ENCODE data around the gene GPATCH1. TPM values are rescaled to one million over a fixed set of nuclear protein-coding genes. Genes with fewer than 3 reads are reported as not detected.
"Not testable (repeated sequence)": the region's sequence is repeated elsewhere in the genome, so short reads cannot be mapped to it uniquely, and the experiment has no call there.

The GPATCH1 gene
- total RNA-seq, 1 donor from 2014 or later, result 13.3 TPM

DNA sequence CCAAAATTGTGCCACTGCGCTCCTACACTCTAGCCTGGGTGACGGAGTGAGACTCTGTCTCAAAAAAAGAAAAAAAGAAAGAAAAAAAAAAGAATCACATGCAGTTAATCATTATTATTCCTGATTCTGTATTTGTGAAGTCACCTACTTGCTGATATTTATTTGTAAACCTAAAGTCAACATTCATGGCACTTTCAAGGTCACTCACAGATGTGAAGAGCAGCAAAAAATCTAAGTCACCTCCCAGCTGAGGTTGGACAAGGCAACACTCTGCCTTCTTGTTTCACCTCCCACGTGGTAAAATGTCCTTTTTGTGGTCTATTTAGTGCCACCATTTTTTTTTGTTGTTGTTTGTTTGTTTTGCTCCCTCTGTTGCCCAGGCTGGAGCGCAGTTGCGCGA, 77.4 kb downstream of the GPATCH1 start:
- no peak for DNase-seq (ENCODE audit: low read depth)
- no peak overlapping the region for H3K4me3 ChIP-seq (ENCODE audit: low read depth, low read length)
- TF ChIP-seq, protein P1, sequence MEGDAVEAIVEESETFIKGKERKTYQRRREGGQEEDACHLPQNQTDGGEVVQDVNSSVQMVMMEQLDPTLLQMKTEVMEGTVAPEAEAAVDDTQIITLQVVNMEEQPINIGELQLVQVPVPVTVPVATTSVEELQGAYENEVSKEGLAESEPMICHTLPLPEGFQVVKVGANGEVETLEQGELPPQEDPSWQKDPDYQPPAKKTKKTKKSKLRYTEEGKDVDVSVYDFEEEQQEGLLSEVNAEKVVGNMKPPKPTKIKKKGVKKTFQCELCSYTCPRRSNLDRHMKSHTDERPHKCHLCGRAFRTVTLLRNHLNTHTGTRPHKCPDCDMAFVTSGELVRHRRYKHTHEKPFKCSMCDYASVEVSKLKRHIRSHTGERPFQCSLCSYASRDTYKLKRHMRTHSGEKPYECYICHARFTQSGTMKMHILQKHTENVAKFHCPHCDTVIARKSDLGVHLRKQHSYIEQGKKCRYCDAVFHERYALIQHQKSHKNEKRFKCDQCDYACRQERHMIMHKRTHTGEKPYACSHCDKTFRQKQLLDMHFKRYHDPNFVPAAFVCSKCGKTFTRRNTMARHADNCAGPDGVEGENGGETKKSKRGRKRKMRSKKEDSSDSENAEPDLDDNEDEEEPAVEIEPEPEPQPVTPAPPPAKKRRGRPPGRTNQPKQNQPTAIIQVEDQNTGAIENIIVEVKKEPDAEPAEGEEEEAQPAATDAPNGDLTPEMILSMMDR (conservative IDR thresholded peaks at IDR 0.05; ENCODE audit: low read depth, low read length), result no peak

GRCh38 chr19:33159149-33159548, 78.2 kb downstream of the GPATCH1 start:
- TF ChIP-seq, protein P1 (conservative IDR thresholded peaks at IDR 0.05; ENCODE audit: low read depth, low read length), result no peak
- H3K4me3 ChIP-seq (ENCODE audit: low read depth, low read length), result no peak overlapping the region
- DNase-seq (ENCODE audit: low read depth), result no peak

- H3K4me3 ChIP-seq (ENCODE audit: low read depth, low read length), result no peak overlapping the region
- TF ChIP-seq, protein P1 (conservative IDR thresholded peaks at IDR 0.05; ENCODE audit: low read depth, low read length), result no peak
- DNase-seq (ENCODE audit: low read depth), result no peak
These were observed 78.9 kb downstream of the GPATCH1 start for GRCh38 chr19:33159893-33160292.

GRCh38 chr19:33161201-33161600, 80.2 kb downstream of the GPATCH1 start:
- no peak overlapping the region for H3K4me3 ChIP-seq (ENCODE audit: low read depth, low read length)

GRCh38 chr19:33163481-33163880, 82.5 kb downstream of the GPATCH1 start:
- DNase-seq (ENCODE audit: low read depth), result no peak
- TF ChIP-seq, protein P1 (conservative IDR thresholded peaks at IDR 0.05; ENCODE audit: low read depth, low read length), result no peak
- no peak overlapping the region for H3K4me3 ChIP-seq (ENCODE audit: low read depth, low read length)

More at GRCh38 chr19:33161201-33161600, 80.2 kb downstream of the GPATCH1 start:
- TF ChIP-seq, protein P1 (conservative IDR thresholded peaks at IDR 0.05; ENCODE audit: low read depth, low read length), result no peak
- DNase-seq (ENCODE audit: low read depth), result no peak

GRCh38 chr19:33166037-33166436, 85.1 kb downstream of the GPATCH1 start:
- H3K4me3 ChIP-seq (ENCODE audit: low read depth, low read length); DNase-seq (ENCODE audit: low read depth): not testable (repeated sequence)

DNA sequence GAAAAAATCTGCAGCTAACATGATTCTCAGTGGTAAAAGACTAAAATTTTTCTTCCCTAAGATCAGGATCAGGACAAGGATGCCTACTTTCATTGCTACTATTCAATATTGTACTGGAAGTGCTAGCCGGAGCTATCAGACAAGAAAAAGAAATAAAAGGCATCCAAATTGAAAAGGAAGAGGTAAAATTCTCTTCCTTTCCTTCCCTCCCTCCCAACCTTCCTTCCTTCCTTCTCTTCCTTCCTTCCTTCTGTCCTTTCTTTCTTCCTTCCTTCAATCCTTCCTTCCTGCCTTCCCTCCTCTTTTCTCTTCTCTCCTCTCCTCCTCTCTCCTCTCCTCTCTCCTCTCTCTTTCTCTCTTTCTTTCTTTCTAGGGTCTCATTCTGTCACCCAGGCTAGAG, 86.5 kb downstream of the GPATCH1 start:
- TF ChIP-seq, protein P1 (conservative IDR thresholded peaks at IDR 0.05; ENCODE audit: low read depth, low read length), result no peak
- H3K4me3 ChIP-seq (ENCODE audit: low read depth, low read length), result no peak overlapping the region
- DNase-seq (ENCODE audit: low read depth), result no peak
